Nephron progenitor cell (in vitro differentiated cells): ENCODE data around the gene PAX5.
"Not testable (repeated sequence)": the region's sequence is repeated elsewhere in the genome, so short reads cannot be mapped to it uniquely, and the experiment has no call there.

Source experiments
- DNase-seq: peaks from one replicate; pipeline ENCODE4 v3.0.0; 2021
- H3K27ac Mint-ChIP-seq: 2 replicates; pipeline ENCODE4 v1.8.0; 2021; ENCODE audit warnings: mild to moderate bottlenecking, moderate library complexity, mixed read lengths
- H3K27me3 Mint-ChIP-seq: 2 replicates; pipeline ENCODE4 v1.8.0; 2021; ENCODE audit warnings: mild to moderate bottlenecking, low read depth, mixed read lengths; ENCODE audit not compliant: poor library complexity
- H3K36me3 Mint-ChIP-seq: 2 replicates; pipeline ENCODE4 v1.8.0; 2021; ENCODE audit warnings: low read depth, mixed read lengths
- H3K4me1 Mint-ChIP-seq: 2 replicates; pipeline ENCODE4 v1.8.0; 2021; ENCODE audit warnings: mixed read lengths
- H3K4me3 Mint-ChIP-seq: 2 replicates; pipeline ENCODE4 v1.8.0; 2021; ENCODE audit warnings: mild to moderate bottlenecking, moderate library complexity, mixed read lengths
- H3K9me3 Mint-ChIP-seq: 2 replicates; pipeline ENCODE4 v1.8.0; 2021; ENCODE audit warnings: mild to moderate bottlenecking, moderate library complexity, mixed read lengths
- TF ChIP-seq, protein P1 (sequence below): fragments of 200-600 bp; sonication (generic); IDR thresholded peaks from 2 replicates; pipeline ENCODE4 v1.5.0; 2021; ENCODE audit warnings: antibody characterized with exemption

PAX5 gene

DNA sequence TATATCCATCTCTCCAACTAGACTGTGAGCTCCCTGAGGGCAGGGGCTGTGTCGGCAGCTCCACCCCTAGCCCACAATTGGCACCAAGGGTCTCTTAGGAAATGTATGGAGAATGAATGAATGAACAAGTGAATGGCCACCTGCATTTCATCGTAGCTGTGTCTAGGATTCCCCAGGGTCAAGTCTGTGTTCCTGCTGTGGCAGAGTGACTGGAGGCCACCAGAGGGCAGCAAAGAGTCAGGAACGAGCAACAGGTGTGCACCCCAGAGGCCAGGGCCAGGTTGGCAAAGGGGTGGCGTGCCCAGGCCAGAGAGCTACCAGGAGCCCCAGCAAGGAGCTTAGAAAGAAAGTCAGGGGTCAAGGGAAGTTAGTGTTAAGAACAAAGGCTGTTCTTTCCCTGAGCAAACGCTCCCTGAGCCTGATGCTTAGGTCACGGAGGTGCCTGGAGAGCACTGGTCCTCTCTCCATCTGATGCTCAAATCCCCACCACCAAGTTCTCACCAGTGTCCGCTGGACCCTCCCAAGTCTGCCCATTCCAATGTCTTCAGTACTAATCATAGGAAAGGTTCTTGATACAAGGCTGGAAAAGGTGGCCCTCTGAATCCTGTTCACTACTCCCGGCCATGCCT is 160.7 kb downstream of the PAX5 start:
- Mint-ChIP-seq H3K4me3 (no peak overlapping the region), H3K9me3 (peaks cover 11% of the 10 kb centered on the region), H3K27ac (no peak overlapping the region), H3K27me3 (peaks cover 99% of the 10 kb centered on the region), H3K4me1 (peaks cover 16% of the 10 kb centered on the region), H3K36me3 (no peaks in the 10 kb centered on the region)
- peak; percentile 82 for DNase-seq
- TF ChIP-seq, protein P1, sequence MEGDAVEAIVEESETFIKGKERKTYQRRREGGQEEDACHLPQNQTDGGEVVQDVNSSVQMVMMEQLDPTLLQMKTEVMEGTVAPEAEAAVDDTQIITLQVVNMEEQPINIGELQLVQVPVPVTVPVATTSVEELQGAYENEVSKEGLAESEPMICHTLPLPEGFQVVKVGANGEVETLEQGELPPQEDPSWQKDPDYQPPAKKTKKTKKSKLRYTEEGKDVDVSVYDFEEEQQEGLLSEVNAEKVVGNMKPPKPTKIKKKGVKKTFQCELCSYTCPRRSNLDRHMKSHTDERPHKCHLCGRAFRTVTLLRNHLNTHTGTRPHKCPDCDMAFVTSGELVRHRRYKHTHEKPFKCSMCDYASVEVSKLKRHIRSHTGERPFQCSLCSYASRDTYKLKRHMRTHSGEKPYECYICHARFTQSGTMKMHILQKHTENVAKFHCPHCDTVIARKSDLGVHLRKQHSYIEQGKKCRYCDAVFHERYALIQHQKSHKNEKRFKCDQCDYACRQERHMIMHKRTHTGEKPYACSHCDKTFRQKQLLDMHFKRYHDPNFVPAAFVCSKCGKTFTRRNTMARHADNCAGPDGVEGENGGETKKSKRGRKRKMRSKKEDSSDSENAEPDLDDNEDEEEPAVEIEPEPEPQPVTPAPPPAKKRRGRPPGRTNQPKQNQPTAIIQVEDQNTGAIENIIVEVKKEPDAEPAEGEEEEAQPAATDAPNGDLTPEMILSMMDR: peak; percentile 96

DNA sequence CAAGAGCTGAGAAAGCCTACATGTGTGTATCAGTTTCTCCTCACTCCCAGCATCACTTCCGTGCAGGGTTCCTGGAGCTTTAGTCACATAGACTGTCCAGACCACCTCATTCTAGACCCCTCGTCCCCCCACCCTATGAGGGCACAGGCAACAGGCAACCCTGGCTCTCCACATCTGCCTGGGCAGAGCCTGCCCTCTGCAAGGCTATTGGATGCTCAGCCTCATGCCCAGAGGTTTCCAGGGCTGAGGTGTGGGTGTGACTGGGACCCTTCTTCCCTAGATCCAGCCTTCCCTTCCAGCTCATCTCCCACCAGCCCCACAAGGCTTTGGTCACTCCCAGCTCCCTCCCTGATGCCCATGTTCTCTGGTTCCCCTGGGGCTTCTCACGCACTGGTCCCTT is 161.4 kb downstream of the PAX5 start:
- no peak overlapping the region for H3K4me3 Mint-ChIP-seq
- no peaks in the 10 kb centered on the region for H3K36me3 Mint-ChIP-seq
- peaks cover 97% of the 10 kb centered on the region for H3K27me3 Mint-ChIP-seq
- TF ChIP-seq, protein P1: no peak
- H3K27ac Mint-ChIP-seq: no peak overlapping the region
- DNase-seq: no peak
- H3K4me1 Mint-ChIP-seq: peaks cover 16% of the 10 kb centered on the region
- peaks cover 11% of the 10 kb centered on the region for H3K9me3 Mint-ChIP-seq

DNA sequence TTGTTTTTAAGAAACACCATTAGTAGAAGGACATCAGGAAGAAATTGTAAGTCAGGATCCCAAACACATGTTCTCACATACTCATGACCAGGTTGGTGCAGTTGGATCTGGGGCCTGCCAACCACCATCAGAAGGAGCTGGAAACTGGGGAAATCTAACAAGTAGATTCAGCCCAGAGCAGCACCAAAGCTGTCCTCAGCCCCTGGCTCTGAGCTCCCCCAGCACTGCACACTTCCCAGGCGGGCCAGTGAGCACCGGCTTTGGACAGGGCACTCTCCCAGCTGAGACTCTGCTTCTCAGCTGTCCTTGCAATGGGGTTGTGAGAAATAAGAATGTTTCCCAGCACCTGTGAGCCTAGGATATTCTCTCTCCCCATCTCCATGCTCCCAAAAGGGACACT is 162.5 kb downstream of the PAX5 start:
- Mint-ChIP-seq H3K4me1 (peaks cover 16% of the 10 kb centered on the region), H3K36me3 (no peaks in the 10 kb centered on the region), H3K27me3 (peaks cover 96% of the 10 kb centered on the region), H3K9me3 (peaks cover 11% of the 10 kb centered on the region), H3K27ac (no peak overlapping the region), H3K4me3 (no peak overlapping the region)
- TF ChIP-seq, protein P1: no peak
- no peak for DNase-seq

DNA sequence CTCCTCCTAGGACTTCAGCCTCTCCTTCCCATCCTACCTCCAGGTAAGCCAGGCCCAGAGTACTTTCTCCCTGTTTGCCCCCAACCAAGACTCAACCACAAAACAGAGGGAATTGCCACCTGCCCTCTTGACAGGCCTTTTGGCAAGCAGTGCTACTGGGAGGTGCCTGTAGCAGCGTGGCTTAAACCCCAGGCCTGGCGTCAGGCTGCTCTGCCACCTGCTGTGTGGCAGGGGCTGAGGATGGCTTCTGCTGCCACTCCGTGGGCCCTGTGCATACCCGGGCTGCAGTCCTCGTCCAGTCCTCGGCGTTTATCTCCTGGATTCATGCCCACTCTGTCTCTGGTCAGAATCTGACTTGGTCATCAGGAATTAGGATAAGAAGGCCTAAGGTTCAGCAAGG is 163.1 kb downstream of the PAX5 start:
- peaks cover 23% of the 10 kb centered on the region for H3K4me1 Mint-ChIP-seq
- H3K9me3 Mint-ChIP-seq: peaks cover 11% of the 10 kb centered on the region
- DNase-seq: no peak
- TF ChIP-seq, protein P1: no peak
- no peaks in the 10 kb centered on the region for H3K36me3 Mint-ChIP-seq
- H3K27ac Mint-ChIP-seq: no peak overlapping the region
- H3K27me3 Mint-ChIP-seq: peaks cover 96% of the 10 kb centered on the region
- H3K4me3 Mint-ChIP-seq: no peak overlapping the region

DNA sequence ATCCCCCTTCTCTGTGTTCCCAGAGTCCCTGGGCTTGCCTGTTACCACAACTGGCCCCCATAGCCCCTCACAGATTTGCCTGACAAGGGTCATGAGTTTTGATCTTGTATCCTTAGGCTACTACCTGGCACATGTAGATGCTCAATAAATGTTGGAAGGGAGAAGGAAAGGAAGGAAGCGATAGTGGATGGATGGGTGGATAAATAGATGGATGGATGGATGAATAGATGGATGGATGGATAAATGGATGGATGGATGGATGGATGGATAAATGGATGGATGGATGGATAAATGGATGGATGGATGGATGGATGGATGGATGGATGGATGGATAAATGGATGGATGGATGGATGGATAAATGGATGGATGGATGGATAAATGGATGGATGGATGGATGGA is 164.5 kb downstream of the PAX5 start:
- not testable (repeated sequence) for H3K27ac Mint-ChIP-seq, H3K9me3 Mint-ChIP-seq, H3K4me3 Mint-ChIP-seq, H3K36me3 Mint-ChIP-seq, DNase-seq
- H3K4me1 Mint-ChIP-seq: peaks cover 36% of the 10 kb centered on the region
- peaks cover 96% of the 10 kb centered on the region for H3K27me3 Mint-ChIP-seq

DNA sequence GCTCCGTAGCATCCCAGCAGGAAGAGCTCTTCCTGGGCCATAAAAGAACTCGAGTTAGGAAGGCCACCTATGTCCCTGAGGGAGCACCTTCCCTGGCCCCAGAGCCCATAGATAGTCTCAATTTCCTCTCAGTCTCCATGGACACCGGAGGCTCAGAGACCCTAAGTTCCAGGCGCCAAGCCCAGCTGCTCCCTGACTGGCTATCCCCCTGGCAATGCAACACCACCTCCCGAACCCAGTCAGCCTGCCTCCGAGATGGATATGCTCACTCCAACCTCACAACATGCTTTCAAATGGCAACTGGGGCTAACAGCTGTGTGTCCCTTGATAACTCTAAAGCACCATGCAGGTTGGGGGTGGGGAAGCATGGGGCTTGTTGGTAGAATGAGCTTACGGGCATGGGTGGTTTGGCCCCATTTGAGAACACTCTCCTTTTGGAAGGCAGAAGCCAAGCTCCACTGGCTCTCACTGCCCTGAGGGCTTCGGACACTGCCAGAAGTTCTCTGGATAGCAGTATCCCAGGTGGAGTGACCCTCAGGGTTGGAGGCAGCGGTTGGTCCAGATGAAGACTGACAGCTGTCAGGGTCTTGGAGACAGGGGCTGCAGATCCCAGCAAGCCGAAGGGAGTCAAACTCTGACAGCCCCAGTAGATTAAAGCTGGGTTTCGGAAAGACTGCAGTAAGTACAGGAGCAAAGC is 165.3 kb downstream of the PAX5 start:
- Mint-ChIP-seq H3K9me3 (no peaks in the 10 kb centered on the region), H3K27me3 (peaks cover 93% of the 10 kb centered on the region), H3K4me3 (no peak overlapping the region), H3K4me1 (peaks cover 41% of the 10 kb centered on the region), H3K27ac (no peak overlapping the region), H3K36me3 (no peaks in the 10 kb centered on the region)
- TF ChIP-seq, protein P1: no peak
- DNase-seq: no peak
